UCSD-AML1 (cell line): ENCODE data around the gene KLRK1.
"Not testable (repeated sequence)": the region's sequence is repeated elsewhere in the genome, so short reads cannot be mapped to it uniquely, and the experiment has no call there.

Experiments used
- DNase-seq: peaks from one replicate; lab custom pipeline; 2025; ENCODE audit not compliant: unreplicated experiment; lab: John Stamatoyannopoulos, UW

The KLRK1 gene

GRCh38 chr12:10362828-10363657, 26.8 kb downstream of the KLRK1 start:
- no peak for DNase-seq

- no peak for DNase-seq
Measured at GRCh38 chr12:10362325-10362724, 27.5 kb downstream of the KLRK1 start.

GRCh38 chr12:10361622-10362021, 28.2 kb downstream of the KLRK1 start:
- no peak for DNase-seq

GRCh38 chr12:10361084-10361483, 28.8 kb downstream of the KLRK1 start:
- DNase-seq, result no peak

- no peak for DNase-seq
Measured at GRCh38 chr12:10358969-10359368, 30.9 kb downstream of the KLRK1 start.

- no peak for DNase-seq
Measured at GRCh38 chr12:10358131-10358530, 31.7 kb downstream of the KLRK1 start.

GRCh38 chr12:10354502-10354901, 35.3 kb downstream of the KLRK1 start:
- no peak for DNase-seq

- DNase-seq, result no peak
Measured at GRCh38 chr12:10354071-10354470, 35.8 kb downstream of the KLRK1 start.

- DNase-seq, result not testable (repeated sequence)
Measured at GRCh38 chr12:10351457-10351856, 38.4 kb downstream of the KLRK1 start.

- DNase-seq, result no peak
Measured at GRCh38 chr12:10341892-10342509, 47.8 kb downstream of the KLRK1 start.

- not testable (repeated sequence) for DNase-seq
Measured at GRCh38 chr12:10340946-10341345, 48.9 kb downstream of the KLRK1 start.

- DNase-seq, result no peak
Measured at GRCh38 chr12:10339053-10339840, 50.6 kb downstream of the KLRK1 start.

GRCh38 chr12:10338470-10338869, 51.4 kb downstream of the KLRK1 start:
- not testable (repeated sequence) for DNase-seq

GRCh38 chr12:10336196-10336595, 53.6 kb downstream of the KLRK1 start:
- not testable (repeated sequence) for DNase-seq

- DNase-seq, result no peak
Measured at GRCh38 chr12:10331642-10332239, 58.1 kb downstream of the KLRK1 start.

GRCh38 chr12:10328691-10329090, 61.1 kb downstream of the KLRK1 start:
- DNase-seq, result not testable (repeated sequence)
